ENCODE results near the gene LBHD2. TPM values are rescaled to one million over a fixed set of nuclear protein-coding genes. Genes with fewer than 3 reads are reported as not detected.
"Not testable (repeated sequence)": the region's sequence is repeated elsewhere in the genome, so short reads cannot be mapped to it uniquely, and the experiment has no call there.

Gene LBHD2
- total RNA-seq, result not detected

DNA sequence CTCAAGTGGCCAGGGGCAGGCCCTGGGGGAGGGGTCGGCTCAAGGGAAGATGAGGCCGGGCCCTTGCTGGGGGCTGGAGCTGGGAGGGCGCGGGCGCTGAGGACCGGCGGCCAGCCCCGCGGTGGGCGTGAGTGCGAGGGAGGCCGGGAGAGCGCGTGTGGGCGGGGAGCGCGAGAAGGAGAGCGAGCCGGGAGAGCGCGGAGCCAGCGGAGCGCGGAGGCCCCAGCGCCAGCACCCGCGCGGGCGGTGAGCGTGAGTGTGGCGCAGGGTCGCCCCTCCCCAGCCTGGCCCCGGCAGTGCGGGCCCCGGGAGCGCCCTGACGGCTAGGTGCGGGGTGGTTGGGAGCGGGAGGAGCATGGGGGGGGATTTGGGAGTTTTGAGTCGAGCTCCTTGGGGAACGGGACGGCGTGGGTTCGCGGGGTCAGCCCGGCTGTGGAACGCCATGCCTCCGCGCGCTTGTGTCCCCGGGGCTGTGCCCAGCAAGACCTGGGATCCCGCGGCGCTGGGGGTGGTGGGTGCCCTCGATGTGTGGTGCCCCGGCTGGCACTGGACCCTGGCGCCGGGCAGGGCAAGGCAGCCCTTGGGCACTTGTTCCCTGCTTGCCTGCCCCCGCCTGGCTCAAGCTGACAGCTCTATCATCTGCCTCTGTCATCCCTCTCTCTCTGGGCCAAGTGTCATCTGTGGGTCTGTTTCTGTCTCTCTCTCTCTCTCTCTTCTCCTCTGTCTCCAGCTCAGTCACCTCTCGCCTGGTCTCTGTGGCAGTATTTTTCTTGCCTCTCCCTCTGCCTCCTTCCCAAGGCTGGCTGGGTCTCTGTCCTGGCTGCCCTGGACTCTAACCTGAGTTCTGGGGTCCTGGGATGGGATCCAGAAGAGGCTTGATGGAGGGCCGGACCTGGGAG, at the start of gene LBHD2:
Gene LBHD2, plus strand, starts transcription at position 190 of the 899 bp plus-strand sequence. CDS start 1,803 bp downstream, outside the sequence.
- Histone ChIP-seq H3K4me3 (replicated peaks in 1 of 3) (no peak within 1 kb of the TSS), H3K36me3 (no peaks in the 10 kb centered on the region), H3K27me3 (no peaks in the 10 kb centered on the region), H3K27ac (no peak within 1 kb of the TSS), H3K4me1 (peaks cover 0 to 5% of the 10 kb centered on the region in 2 donors), H3K9me3 (no peaks in the 10 kb centered on the region)
- no peak for DNase-seq
- WGBS, 2 donors, result 28 to 51% methylated on average over 8 to 13 of the region's 61 CpGs
- intact Hi-C loops (cut with DNase I), result no loop called here
- no peak for TF ChIP-seq POLR2A (IDR thresholded peaks at IDR 0.05)
- TF ChIP-seq, protein P1, sequence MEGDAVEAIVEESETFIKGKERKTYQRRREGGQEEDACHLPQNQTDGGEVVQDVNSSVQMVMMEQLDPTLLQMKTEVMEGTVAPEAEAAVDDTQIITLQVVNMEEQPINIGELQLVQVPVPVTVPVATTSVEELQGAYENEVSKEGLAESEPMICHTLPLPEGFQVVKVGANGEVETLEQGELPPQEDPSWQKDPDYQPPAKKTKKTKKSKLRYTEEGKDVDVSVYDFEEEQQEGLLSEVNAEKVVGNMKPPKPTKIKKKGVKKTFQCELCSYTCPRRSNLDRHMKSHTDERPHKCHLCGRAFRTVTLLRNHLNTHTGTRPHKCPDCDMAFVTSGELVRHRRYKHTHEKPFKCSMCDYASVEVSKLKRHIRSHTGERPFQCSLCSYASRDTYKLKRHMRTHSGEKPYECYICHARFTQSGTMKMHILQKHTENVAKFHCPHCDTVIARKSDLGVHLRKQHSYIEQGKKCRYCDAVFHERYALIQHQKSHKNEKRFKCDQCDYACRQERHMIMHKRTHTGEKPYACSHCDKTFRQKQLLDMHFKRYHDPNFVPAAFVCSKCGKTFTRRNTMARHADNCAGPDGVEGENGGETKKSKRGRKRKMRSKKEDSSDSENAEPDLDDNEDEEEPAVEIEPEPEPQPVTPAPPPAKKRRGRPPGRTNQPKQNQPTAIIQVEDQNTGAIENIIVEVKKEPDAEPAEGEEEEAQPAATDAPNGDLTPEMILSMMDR (IDR thresholded peaks at IDR 0.05), result no peak

DNA sequence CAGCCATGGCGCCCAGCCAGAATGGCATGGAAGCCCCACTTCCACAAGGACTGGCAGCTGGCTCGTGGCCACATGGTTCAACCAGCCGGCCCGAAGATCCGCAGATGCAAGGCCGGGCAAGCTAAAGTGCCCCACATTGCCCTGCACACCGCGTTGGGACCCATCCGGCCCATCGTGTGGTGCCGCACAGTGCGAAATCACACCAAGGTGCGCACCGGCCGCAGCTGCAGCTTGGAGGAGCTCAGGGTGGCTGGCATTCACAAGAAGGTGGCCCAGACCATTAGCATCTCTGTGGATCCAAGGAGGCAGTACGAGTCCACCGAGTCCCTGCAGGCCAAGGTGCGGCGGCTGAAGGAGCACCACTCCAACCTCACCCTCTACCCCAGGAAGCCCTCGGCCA, 42.5 kb upstream of the LBHD2 start:
- H3K27ac ChIP-seq, result no peak overlapping the region
- no peaks in the 10 kb centered on the region for H3K27me3 ChIP-seq
- TF ChIP-seq, protein P1 (IDR thresholded peaks at IDR 0.05), result no peak
- no peak for TF ChIP-seq POLR2A (IDR thresholded peaks at IDR 0.05)
- 96 to 98% methylated on average over 13 to 20 of the region's 20 CpGs for WGBS, 2 donors
- DNase-seq, result no peak
- H3K4me1 ChIP-seq, result peaks cover 13 to 16% of the 10 kb centered on the region in 2 donors
- H3K4me3 ChIP-seq (replicated peaks in 1 of 3), result no peak overlapping the region
- intact Hi-C loops (cut with DNase I), result no loop called here
- no peaks in the 10 kb centered on the region for H3K9me3 ChIP-seq
- no peaks in the 10 kb centered on the region for H3K36me3 ChIP-seq

GRCh38 chr14:103043257-103044015, 40.6 kb upstream of the LBHD2 start:
- H3K4me1 ChIP-seq, result peaks cover 13 to 19% of the 10 kb centered on the region in 2 donors
- WGBS, 2 donors, result 93% methylated on average over 8 of the region's 8 CpGs
- H3K4me3 ChIP-seq (replicated peaks in 1 of 3), result no peak overlapping the region
- intact Hi-C loops (cut with DNase I), result no loop called here
- H3K36me3 ChIP-seq, result no peaks in the 10 kb centered on the region
- no peaks in the 10 kb centered on the region for H3K27me3 ChIP-seq
- no peak for TF ChIP-seq POLR2A (IDR thresholded peaks at IDR 0.05)
- TF ChIP-seq, protein P1 (IDR thresholded peaks at IDR 0.05), result no peak
- no peaks in the 10 kb centered on the region for H3K9me3 ChIP-seq
- no peak overlapping the region for H3K27ac ChIP-seq
- DNase-seq, result no peak

DNA sequence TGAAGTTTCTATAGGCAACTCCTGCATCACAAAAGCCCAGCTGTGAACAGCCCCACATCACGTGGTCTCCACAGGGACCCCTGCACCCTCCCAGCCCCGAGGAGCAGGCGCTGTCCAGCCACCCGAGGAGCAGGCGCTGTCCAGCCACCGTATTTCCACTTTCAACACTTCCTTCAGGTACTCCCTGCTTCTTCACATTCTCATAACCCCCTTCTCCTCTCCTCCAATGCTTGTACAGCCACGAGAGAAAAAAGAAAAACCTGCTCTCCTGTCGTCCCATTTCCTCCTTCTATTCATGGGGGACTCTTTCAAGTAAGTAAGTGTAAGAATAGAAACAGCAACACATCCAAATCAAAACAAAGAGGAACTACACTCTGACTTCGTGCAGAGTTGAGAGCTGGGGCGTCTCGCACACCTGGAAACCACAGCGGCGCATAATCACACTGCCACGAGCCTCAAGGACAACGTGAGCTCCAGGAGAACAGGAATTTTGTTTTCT, 38.6 kb upstream of the LBHD2 start:
- TF ChIP-seq, protein P1 (IDR thresholded peaks at IDR 0.05), result no peak
- TF ChIP-seq POLR2A (IDR thresholded peaks at IDR 0.05), result no peak
- Histone ChIP-seq H3K36me3 (no peaks in the 10 kb centered on the region), H3K4me1 (peaks cover 13 to 19% of the 10 kb centered on the region in 2 donors), H3K9me3 (no peaks in the 10 kb centered on the region), H3K4me3 (replicated peaks in 1 of 3) (no peak overlapping the region), H3K27me3 (no peaks in the 10 kb centered on the region), H3K27ac (no peak overlapping the region)
- WGBS, 2 donors, result 10 to 14% methylated on average over 15 of the region's 15 CpGs
- DNase-seq, result peak; percentile 20 to 46
- intact Hi-C loops (cut with DNase I), result no loop called here

GRCh38 chr14:103047453-103047852, 36.6 kb upstream of the LBHD2 start:
- H3K4me3 ChIP-seq (replicated peaks in 1 of 3); H3K9me3 ChIP-seq; intact Hi-C loops (cut with DNase I); H3K27me3 ChIP-seq; H3K36me3 ChIP-seq; H3K27ac ChIP-seq; DNase-seq: not testable (repeated sequence)
- peaks cover 13 to 19% of the 10 kb centered on the region in 2 donors for H3K4me1 ChIP-seq
- WGBS, 2 donors, result 94 to 95% methylated on average over 8 of the region's 8 CpGs

Data from thyroid gland (tissue), 4 donors.